OCI-LY1 (cell line): Measurements from ENCODE around the gene ZNF219.

ENCODE experiments used
- EZH2 ChIP-seq: fragments of 200-600 bp; sonication (generic), shearing (Covaris generic); IDR thresholded peaks from 2 replicates; pipeline ENCODE4 v1.8.0; 2017; ENCODE audit warnings: borderline replicate concordance, mixed run types, mild to moderate bottlenecking, antibody characterized with exemption, low read length, moderate library complexity, mixed read lengths
- TF ChIP-seq, protein P1 (sequence below): fragments of 200-600 bp; sonication (generic), shearing (Covaris generic); IDR thresholded peaks from 2 replicates; pipeline ENCODE4 v1.5.1; 2017; ENCODE audit warnings: mild to moderate bottlenecking, antibody characterized with exemption, low read length, moderate library complexity, mixed read lengths

DNA sequence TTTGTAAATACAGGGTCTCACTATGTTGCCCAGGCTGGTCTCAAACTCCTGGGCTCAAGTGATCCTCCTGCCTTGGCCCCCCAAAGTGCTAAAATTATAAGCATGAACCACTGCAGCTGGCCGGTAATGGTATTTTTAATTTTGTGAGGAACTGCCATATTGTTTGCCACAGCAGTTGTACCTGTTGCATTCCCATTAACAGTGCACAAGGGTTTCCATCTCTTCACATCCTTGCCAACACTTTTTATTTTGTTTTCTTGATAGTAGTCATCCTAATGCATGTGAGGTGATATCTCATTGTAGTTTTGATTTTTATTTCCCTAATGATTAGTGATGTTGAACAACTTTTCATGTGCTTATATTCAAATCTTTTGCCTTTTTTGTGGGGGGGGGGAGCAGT is 43.9 kb upstream of the ZNF219 start:
- TF ChIP-seq, protein P1, sequence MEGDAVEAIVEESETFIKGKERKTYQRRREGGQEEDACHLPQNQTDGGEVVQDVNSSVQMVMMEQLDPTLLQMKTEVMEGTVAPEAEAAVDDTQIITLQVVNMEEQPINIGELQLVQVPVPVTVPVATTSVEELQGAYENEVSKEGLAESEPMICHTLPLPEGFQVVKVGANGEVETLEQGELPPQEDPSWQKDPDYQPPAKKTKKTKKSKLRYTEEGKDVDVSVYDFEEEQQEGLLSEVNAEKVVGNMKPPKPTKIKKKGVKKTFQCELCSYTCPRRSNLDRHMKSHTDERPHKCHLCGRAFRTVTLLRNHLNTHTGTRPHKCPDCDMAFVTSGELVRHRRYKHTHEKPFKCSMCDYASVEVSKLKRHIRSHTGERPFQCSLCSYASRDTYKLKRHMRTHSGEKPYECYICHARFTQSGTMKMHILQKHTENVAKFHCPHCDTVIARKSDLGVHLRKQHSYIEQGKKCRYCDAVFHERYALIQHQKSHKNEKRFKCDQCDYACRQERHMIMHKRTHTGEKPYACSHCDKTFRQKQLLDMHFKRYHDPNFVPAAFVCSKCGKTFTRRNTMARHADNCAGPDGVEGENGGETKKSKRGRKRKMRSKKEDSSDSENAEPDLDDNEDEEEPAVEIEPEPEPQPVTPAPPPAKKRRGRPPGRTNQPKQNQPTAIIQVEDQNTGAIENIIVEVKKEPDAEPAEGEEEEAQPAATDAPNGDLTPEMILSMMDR, result no peak
- no peak for TF ChIP-seq EZH2
